GM23338 (cell line): Measurements from ENCODE around the gene TSPO2. TPM values are rescaled to one million over a fixed set of nuclear protein-coding genes. Genes with fewer than 3 reads are reported as not detected.
A peak's percentile ranks its signal among the peaks of the same experiment; 100 is the strongest.

ENCODE experiments used
- ATAC-seq: fragments of 200-7000 bp; cut with Tn5 transposase; 3 replicates; pipeline ENCODE4 v1.9.1; 2020
- DNase-seq: peaks from one replicate; pipeline ENCODE4 v3.0.0-alpha.2; 2015; ENCODE audit warnings: low spot score
- H2AFZ ChIP-seq: fragments of 200-600 bp; sonication (generic); 2 replicates; pipeline ENCODE4 v1.8.0; 2016; ENCODE audit warnings: antibody characterized with exemption, mild to moderate bottlenecking, moderate library complexity
- H3F3A ChIP-seq: fragments of 200-600 bp; sonication (generic); replicated peaks from 2 replicates; pipeline ENCODE4 v1.8.0; 2017; ENCODE audit warnings: antibody characterized with exemption, mixed run types, low read depth
- H3K27ac ChIP-seq: fragments of 200-600 bp; sonication (generic); 2 replicates; pipeline ENCODE4 v1.6.1; 2016; ENCODE audit warnings: low read depth
- H3K27me3 ChIP-seq: fragments of 200-600 bp; sonication (generic); 2 replicates; pipeline ENCODE4 v1.8.0; 2016; ENCODE audit warnings: mild to moderate bottlenecking, mixed run types, moderate library complexity; ENCODE audit not compliant: insufficient read depth
- H3K36me3 ChIP-seq: fragments of 200-600 bp; sonication (generic); 2 replicates; pipeline ENCODE4 v1.8.0; 2016; ENCODE audit warnings: mild to moderate bottlenecking; ENCODE audit not compliant: insufficient read depth
- H3K4me1 ChIP-seq: fragments of 200-600 bp; sonication (generic); 2 replicates; pipeline ENCODE4 v1.8.0; 2016; ENCODE audit warnings: mild to moderate bottlenecking, moderate library complexity; ENCODE audit not compliant: insufficient read depth
- H3K4me2 ChIP-seq: fragments of 200-600 bp; sonication (generic); 2 replicates; pipeline ENCODE4 v1.7.1; 2017; ENCODE audit warnings: mixed run types
- H3K4me3 ChIP-seq: fragments of 200-600 bp; sonication (generic); 2 replicates; pipeline ENCODE4 v1.6.1; 2016; ENCODE audit warnings: mixed run types
- H3K79me2 ChIP-seq: fragments of 200-600 bp; sonication (generic); replicated peaks from 2 replicates; pipeline ENCODE4 v1.8.0; 2017; ENCODE audit warnings: mild to moderate bottlenecking; ENCODE audit not compliant: insufficient read depth
- H3K9me2 ChIP-seq: fragments of 200-600 bp; sonication (generic); 2 replicates; pipeline ENCODE4 v1.8.0; 2017; ENCODE audit not compliant: insufficient read depth
- H4K20me1 ChIP-seq: fragments of 200-600 bp; sonication (generic); replicated peaks from 2 replicates; pipeline ENCODE4 v1.8.0; 2017; ENCODE audit warnings: mild to moderate bottlenecking; ENCODE audit not compliant: insufficient read depth
- H3K27ac Mint-ChIP-seq: 2 replicates; pipeline ENCODE4 v1.8.0; 2020; ENCODE audit warnings: inconsistent platforms, mild to moderate bottlenecking, moderate library complexity, mixed read lengths
- H3K27me3 Mint-ChIP-seq: 3 replicates; pipeline ENCODE4 v1.8.0; 2022; ENCODE audit warnings: low read depth, mild to moderate bottlenecking, moderate library complexity, mixed read lengths, inconsistent platforms; ENCODE audit not compliant: insufficient read depth, poor library complexity
- H3K36me3 Mint-ChIP-seq: 3 replicates; pipeline ENCODE4 v1.8.0; 2021; ENCODE audit warnings: low read depth, mild to moderate bottlenecking, inconsistent platforms, moderate library complexity, mixed read lengths
- H3K4me1 Mint-ChIP-seq: 3 replicates; pipeline ENCODE4 v1.8.0; 2020; ENCODE audit warnings: mild to moderate bottlenecking, inconsistent platforms, mixed read lengths
- H3K4me3 Mint-ChIP-seq: 3 replicates; pipeline ENCODE4 v1.8.0; 2021; ENCODE audit warnings: moderate library complexity, mild to moderate bottlenecking, inconsistent platforms, mixed read lengths
- H3K9me3 Mint-ChIP-seq: 3 replicates; pipeline ENCODE4 v1.8.0; 2020; ENCODE audit warnings: moderate library complexity, mild to moderate bottlenecking, inconsistent platforms, mixed read lengths
- CREB1 ChIP-seq: fragments of 250-450 bp; sonication (Bioruptor Pico); IDR thresholded peaks from 2 replicates; pipeline ENCODE4 v1.5.0; 2020; ENCODE audit warnings: low read depth, mild to moderate bottlenecking, moderate library complexity
- EZH2 ChIP-seq: fragments of 200-600 bp; sonication (generic); IDR thresholded peaks from one replicate; pipeline ENCODE4 v1.8.0; 2017; ENCODE audit warnings: antibody characterized with exemption, mild to moderate bottlenecking, low read depth; ENCODE audit not compliant: unreplicated experiment
- EZH2phosphoT487 ChIP-seq: fragments of 200-600 bp; sonication (generic); IDR thresholded peaks from one replicate; pipeline ENCODE4 v1.8.1; 2018; ENCODE audit warnings: antibody characterized with exemption; ENCODE audit not compliant: unreplicated experiment
- JUNB ChIP-seq: IDR thresholded peaks from one replicate; pipeline ENCODE4 v1.6.1; 2016; ENCODE audit warnings: antibody characterized with exemption; ENCODE audit not compliant: unreplicated experiment
- NANOG ChIP-seq: IDR thresholded peaks from 2 replicates; pipeline ENCODE4 v1.6.1; 2016; ENCODE audit warnings: antibody characterized with exemption, borderline replicate concordance
- POLR2AphosphoS5 ChIP-seq: IDR thresholded peaks from 2 replicates; pipeline ENCODE4 v1.6.1; 2016; ENCODE audit warnings: antibody characterized with exemption, low read depth
- REST ChIP-seq: IDR thresholded peaks from one replicate; pipeline ENCODE4 v1.6.1; 2018; ENCODE audit warnings: antibody characterized with exemption; ENCODE audit not compliant: unreplicated experiment
- ZNF331 ChIP-seq: fragments of 250-450 bp; sonication (Bioruptor Pico); IDR thresholded peaks from 2 replicates; pipeline ENCODE4 v1.5.0; 2020; ENCODE audit warnings: low read depth, mild to moderate bottlenecking, moderate library complexity
- polyA plus RNA-seq: library from polyadenylated mRNA; unstranded; fragments of >200 nt; fragmentation: Nextera tagmentation; extraction: Ambion mirVana; gene quantifications from 2 replicates; pipeline ENCODE4 v1.2.1, GENCODE V29; 2016
- total RNA-seq: library from RNA; depleted of rRNA; stranded (reverse); fragments of >200 nt; shearing (Covaris generic); gene quantifications from 2 replicates; pipeline ENCODE4 v1.2.3, GENCODE V29; 2014
- TF ChIP-seq, protein P1 (sequence below): fragments of 250-450 bp; sonication (Bioruptor Pico); IDR thresholded peaks from 2 replicates; pipeline ENCODE4 v1.5.0; 2020; ENCODE audit warnings: mild to moderate bottlenecking, moderate library complexity
- TF ChIP-seq, protein P2 (sequence below): IDR thresholded peaks from 2 replicates; pipeline ENCODE4 v1.6.1; 2016; ENCODE audit warnings: antibody characterized with exemption

The TSPO2 gene
- total and polyA plus RNA-seq, 2 experiments from 2014 or later, result 0.31 TPM; not detected in 1

GRCh38 chr6:41047745-41048732 lies 5.8 kb downstream of the TSPO2 start:
- Histone ChIP-seq H3K4me1 (peaks cover 12% of the 10 kb centered on the region), H3K27ac (no peak overlapping the region), H3K27me3 (no peaks in the 10 kb centered on the region), H3K79me2 (no peaks in the 10 kb centered on the region), H3K4me3 (no peak overlapping the region), H3K36me3 (no peaks in the 10 kb centered on the region), H3K9me2 (no peaks in the 10 kb centered on the region), H3F3A (no peaks in the 10 kb centered on the region), H4K20me1 (no peaks in the 10 kb centered on the region), H2AFZ (no peak overlapping the region), H3K4me2 (no peak overlapping the region)
- DNase-seq (no peak), ATAC-seq (no peak)
- H3K9me3 Mint-ChIP-seq, result no peaks in the 10 kb centered on the region
- peaks cover 2% of the 10 kb centered on the region for H3K27me3 Mint-ChIP-seq
- TF ChIP-seq, protein P1, sequence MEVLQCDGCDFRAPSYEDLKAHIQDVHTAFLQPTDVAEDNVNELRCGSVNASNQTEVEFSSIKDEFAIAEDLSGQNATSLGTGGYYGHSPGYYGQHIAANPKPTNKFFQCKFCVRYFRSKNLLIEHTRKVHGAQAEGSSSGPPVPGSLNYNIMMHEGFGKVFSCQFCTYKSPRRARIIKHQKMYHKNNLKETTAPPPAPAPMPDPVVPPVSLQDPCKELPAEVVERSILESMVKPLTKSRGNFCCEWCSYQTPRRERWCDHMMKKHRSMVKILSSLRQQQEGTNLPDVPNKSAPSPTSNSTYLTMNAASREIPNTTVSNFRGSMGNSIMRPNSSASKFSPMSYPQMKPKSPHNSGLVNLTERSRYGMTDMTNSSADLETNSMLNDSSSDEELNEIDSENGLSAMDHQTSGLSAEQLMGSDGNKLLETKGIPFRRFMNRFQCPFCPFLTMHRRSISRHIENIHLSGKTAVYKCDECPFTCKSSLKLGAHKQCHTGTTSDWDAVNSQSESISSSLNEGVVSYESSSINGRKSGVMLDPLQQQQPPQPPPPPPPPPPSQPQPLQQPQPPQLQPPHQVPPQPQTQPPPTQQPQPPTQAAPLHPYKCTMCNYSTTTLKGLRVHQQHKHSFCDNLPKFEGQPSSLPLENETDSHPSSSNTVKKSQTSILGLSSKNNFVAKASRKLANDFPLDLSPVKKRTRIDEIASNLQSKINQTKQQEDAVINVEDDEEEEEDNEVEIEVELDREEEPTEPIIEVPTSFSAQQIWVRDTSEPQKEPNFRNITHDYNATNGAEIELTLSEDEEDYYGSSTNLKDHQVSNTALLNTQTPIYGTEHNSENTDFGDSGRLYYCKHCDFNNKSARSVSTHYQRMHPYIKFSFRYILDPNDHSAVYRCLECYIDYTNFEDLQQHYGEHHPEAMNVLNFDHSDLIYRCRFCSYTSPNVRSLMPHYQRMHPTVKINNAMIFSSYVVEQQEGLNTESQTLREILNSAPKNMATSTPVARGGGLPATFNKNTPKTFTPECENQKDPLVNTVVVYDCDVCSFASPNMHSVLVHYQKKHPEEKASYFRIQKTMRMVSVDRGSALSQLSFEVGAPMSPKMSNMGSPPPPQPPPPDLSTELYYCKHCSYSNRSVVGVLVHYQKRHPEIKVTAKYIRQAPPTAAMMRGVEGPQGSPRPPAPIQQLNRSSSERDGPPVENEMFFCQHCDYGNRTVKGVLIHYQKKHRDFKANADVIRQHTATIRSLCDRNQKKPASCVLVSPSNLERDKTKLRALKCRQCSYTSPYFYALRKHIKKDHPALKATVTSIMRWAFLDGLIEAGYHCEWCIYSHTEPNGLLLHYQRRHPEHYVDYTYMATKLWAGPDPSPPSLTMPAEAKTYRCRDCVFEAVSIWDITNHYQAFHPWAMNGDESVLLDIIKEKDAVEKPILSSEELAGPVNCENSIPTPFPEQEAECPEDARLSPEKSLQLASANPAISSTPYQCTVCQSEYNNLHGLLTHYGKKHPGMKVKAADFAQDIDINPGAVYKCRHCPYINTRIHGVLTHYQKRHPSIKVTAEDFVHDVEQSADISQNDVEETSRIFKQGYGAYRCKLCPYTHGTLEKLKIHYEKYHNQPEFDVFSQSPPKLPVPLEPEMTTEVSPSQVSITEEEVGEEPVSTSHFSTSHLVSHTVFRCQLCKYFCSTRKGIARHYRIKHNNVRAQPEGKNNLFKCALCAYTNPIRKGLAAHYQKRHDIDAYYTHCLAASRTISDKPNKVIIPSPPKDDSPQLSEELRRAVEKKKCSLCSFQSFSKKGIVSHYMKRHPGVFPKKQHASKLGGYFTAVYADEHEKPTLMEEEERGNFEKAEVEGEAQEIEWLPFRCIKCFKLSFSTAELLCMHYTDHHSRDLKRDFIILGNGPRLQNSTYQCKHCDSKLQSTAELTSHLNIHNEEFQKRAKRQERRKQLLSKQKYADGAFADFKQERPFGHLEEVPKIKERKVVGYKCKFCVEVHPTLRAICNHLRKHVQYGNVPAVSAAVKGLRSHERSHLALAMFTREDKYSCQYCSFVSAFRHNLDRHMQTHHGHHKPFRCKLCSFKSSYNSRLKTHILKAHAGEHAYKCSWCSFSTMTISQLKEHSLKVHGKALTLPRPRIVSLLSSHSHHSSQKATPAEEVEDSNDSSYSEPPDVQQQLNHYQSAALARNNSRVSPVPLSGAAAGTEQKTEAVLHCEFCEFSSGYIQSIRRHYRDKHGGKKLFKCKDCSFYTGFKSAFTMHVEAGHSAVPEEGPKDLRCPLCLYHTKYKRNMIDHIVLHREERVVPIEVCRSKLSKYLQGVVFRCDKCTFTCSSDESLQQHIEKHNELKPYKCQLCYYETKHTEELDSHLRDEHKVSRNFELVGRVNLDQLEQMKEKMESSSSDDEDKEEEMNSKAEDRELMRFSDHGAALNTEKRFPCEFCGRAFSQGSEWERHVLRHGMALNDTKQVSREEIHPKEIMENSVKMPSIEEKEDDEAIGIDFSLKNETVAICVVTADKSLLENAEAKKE, result no peak
- no peak for TF ChIP-seq CREB1
- H3K4me1 Mint-ChIP-seq, result peaks cover 15% of the 10 kb centered on the region
- no peak overlapping the region for H3K27ac Mint-ChIP-seq
- H3K4me3 Mint-ChIP-seq, result no peak overlapping the region
- no peaks in the 10 kb centered on the region for H3K36me3 Mint-ChIP-seq

DNA sequence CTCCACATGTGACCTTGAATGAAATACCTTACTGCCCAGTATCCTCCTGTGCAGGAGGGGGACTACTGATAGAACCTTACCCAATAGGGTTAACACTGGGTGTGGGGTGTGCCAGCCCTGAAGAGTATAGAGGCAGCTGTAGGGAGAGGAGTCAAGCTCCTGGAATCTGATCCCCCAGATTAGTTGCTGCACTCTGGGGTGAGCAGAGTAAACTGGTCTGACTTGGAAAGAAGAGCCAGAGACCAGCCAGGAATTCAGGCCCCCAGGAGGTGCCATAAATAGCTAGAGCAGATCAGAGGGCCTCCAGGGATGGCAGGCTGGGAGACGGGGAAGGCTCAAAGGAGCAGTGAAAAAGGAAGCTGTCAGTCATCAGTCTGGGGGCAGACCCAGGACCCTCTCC lies 7.3 kb downstream of the TSPO2 start:
- H3K9me2 ChIP-seq, result no peaks in the 10 kb centered on the region
- H4K20me1 ChIP-seq, result no peaks in the 10 kb centered on the region
- no peaks in the 10 kb centered on the region for H3K9me3 Mint-ChIP-seq
- no peaks in the 10 kb centered on the region for H3K36me3 ChIP-seq
- no peak overlapping the region for H3K4me3 ChIP-seq
- no peak overlapping the region for H3K4me2 ChIP-seq
- no peaks in the 10 kb centered on the region for H3K36me3 Mint-ChIP-seq
- no peak overlapping the region for H2AFZ ChIP-seq
- no peaks in the 10 kb centered on the region for H3K79me2 ChIP-seq
- ATAC-seq (peak; percentile 39; the same call in 2 of the 3 replicates), DNase-seq (no peak)
- peaks cover 19% of the 10 kb centered on the region for H3K4me1 Mint-ChIP-seq
- H3K27ac Mint-ChIP-seq, result no peak overlapping the region
- peaks cover 2% of the 10 kb centered on the region for H3K27me3 Mint-ChIP-seq
- no peaks in the 10 kb centered on the region for H3F3A ChIP-seq
- peaks cover 12% of the 10 kb centered on the region for H3K4me1 ChIP-seq
- H3K4me3 Mint-ChIP-seq, result no peak overlapping the region
- H3K27me3 ChIP-seq, result no peaks in the 10 kb centered on the region
- no peak overlapping the region for H3K27ac ChIP-seq
- TF ChIP-seq CREB1, result no peak
- TF ChIP-seq ZNF331 (CRISPR knock-in tag), result no peak
- no peak for TF ChIP-seq EZH2
- TF ChIP-seq NANOG, result no peak
- no peak for TF ChIP-seq JUNB
- TF ChIP-seq EZH2phosphoT487, result no peak
- TF ChIP-seq, protein P2, sequence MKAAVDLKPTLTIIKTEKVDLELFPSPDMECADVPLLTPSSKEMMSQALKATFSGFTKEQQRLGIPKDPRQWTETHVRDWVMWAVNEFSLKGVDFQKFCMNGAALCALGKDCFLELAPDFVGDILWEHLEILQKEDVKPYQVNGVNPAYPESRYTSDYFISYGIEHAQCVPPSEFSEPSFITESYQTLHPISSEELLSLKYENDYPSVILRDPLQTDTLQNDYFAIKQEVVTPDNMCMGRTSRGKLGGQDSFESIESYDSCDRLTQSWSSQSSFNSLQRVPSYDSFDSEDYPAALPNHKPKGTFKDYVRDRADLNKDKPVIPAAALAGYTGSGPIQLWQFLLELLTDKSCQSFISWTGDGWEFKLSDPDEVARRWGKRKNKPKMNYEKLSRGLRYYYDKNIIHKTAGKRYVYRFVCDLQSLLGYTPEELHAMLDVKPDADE, result no peak
- TF ChIP-seq POLR2AphosphoS5, result no peak
- TF ChIP-seq REST, result no peak
